Midbrain (tissue), 1 donor: Measurements from ENCODE around the gene NSG2.

Experiments
- DNase-seq: peaks from one replicate; lab custom pipeline; 2025; lab: John Stamatoyannopoulos, UW

Gene NSG2

GRCh38 chr5:174149989-174150388, 104.5 kb downstream of the NSG2 start:
- DNase-seq, result no peak

- no peak for DNase-seq
Measured at GRCh38 chr5:174151599-174152181, 106.2 kb downstream of the NSG2 start.

GRCh38 chr5:174154559-174154958, 109.1 kb downstream of the NSG2 start:
- no peak for DNase-seq

GRCh38 chr5:174155281-174155680, 109.8 kb downstream of the NSG2 start:
- DNase-seq, result no peak

GRCh38 chr5:174155706-174156105, 110.2 kb downstream of the NSG2 start:
- DNase-seq, result no peak

GRCh38 chr5:174157048-174157447, 111.5 kb downstream of the NSG2 start:
- DNase-seq, result no peak
